Esophagus squamous epithelium (tissue), 5 donors: ENCODE results near the gene MSH3. TPM values are rescaled to one million over a fixed set of nuclear protein-coding genes. Genes with fewer than 3 reads are reported as not detected.

Source experiments
- DNase-seq: peaks from one replicate; lab custom pipeline; 2025; lab: John Stamatoyannopoulos, UW
- H3K27ac ChIP-seq, 4 donors: fragments of 200-600 bp; sonication (generic); one replicate each; pipeline ENCODE4 v1.5.1; 2016 to 2019; ENCODE audit warnings: mild to moderate bottlenecking in 1 of 4
- H3K27me3 ChIP-seq, 4 donors: fragments of 200-600 bp; sonication (generic); 1 replicate in 3 of 4; 2 replicates in 1 of 4; pipeline versions ENCODE4 v1.5.1 to v1.6.0; 2017 to 2021; ENCODE audit warnings: antibody characterized with exemption in 1 of 4
- H3K36me3 ChIP-seq, 3 donors: fragments of 200-600 bp; sonication (generic); one replicate each; pipeline ENCODE4 v1.5.1; 2016 to 2019
- H3K4me1 ChIP-seq, 3 donors: fragments of 200-600 bp; sonication (generic); one replicate each; pipeline ENCODE4 v1.5.1; 2017 to 2019
- H3K4me3 ChIP-seq, 4 donors: fragments of 200-600 bp; sonication (generic); 1 replicate in 3 of 4; 2 replicates in 1 of 4; pipeline ENCODE4 v1.5.1; 2016 to 2019; ENCODE audit warnings: mild to moderate bottlenecking in 2 of 4, moderate library complexity in 1 of 4
- H3K9me3 ChIP-seq, 3 donors: fragments of 200-600 bp; sonication (generic); one replicate each; pipeline ENCODE4 v1.5.1; 2016 to 2019
- CTCF ChIP-seq, 6 experiments: fragments of 450-650 bp in 4 of 6; fragments of 200-600 bp in 2 of 6; sonication (generic) in 2 of 6; IDR thresholded peaks; one replicate each; pipeline ENCODE4 v1.5.1; 2016 to 2019; ENCODE audit warnings: antibody characterized with exemption in 6 of 6, mild to moderate bottlenecking in 4 of 6, moderate library complexity in 4 of 6
- POLR2A ChIP-seq, 4 donors: fragments of 450-650 bp; IDR thresholded peaks; one replicate each; pipeline ENCODE4 v1.6.1; 2017; ENCODE audit warnings: antibody characterized with exemption in 4 of 4, mild to moderate bottlenecking in 4 of 4, moderate library complexity in 3 of 4
- WGBS, 2 donors: methylation state at CpG; one replicate each; pipeline ENCODE4 v1.1.5; 2018; 5-methylcytosine and 5-hydroxymethylcytosine counted together
- intact Hi-C: fragments of 100-400 bp; cut with DNase I; formaldehyde crosslinking; loops from one replicate; pipeline ENCODE4 v1.15.0; 2022
- total RNA-seq, 4 donors: library from RNA; depleted of rRNA; stranded (reverse); fragments of >200 nt; gene quantifications; one replicate each; pipeline ENCODE4 v1.1.0, GENCODE V29; 2016
- donor health status: DM: yes; HTN: yes; CAD: no.

MSH3 gene
- total RNA-seq, 4 donors from 2014 or later, result 6.6 to 12.5 (median 11.6) TPM

DNA sequence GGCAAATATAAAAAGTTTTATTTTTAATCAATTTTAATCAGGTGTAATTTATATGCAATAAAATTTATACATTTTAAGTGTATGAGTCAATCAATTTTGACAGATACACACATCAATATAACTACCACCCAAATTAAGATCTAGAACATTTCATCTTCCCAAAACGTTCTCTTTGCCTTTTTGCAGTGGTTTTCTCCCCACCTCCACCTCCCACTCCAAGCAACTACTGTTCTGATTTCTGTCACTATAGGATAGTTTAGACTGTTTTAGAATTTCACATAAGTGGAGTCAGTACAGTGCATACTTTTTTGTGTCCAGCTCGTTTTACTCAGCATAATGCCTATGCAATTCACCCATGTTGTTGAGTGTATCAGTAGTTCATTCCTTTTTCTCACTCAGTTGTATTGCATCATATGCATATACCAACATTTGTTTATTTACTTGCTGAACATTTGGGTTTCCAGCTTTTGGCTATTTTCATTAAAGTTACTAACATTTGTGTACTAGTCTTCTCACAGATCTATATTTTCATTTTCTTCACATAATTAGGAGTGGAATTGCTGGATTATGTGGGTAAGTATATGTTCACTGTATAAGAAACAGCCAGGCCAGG lies 52.5 kb downstream of the MSH3 start:
- Histone ChIP-seq H3K27ac (no peak overlapping the region), H3K4me1 (no peaks in the 10 kb centered on the region), H3K36me3 (peaks cover 0 to 62% (median 0%) of the 10 kb centered on the region in 3 donors), H3K4me3 (no peak overlapping the region), H3K27me3 (no peaks in the 10 kb centered on the region), H3K9me3 (no peaks in the 10 kb centered on the region)
- intact Hi-C loops, result no loop called here
- WGBS, 2 donors, result 66 to 74% methylated on average over 2 of the region's 2 CpGs
- TF ChIP-seq POLR2A (IDR thresholded peaks at IDR 0.05) (no peak), CTCF (IDR thresholded peaks at IDR 0.05) (no peak)
- DNase-seq, result no peak

DNA sequence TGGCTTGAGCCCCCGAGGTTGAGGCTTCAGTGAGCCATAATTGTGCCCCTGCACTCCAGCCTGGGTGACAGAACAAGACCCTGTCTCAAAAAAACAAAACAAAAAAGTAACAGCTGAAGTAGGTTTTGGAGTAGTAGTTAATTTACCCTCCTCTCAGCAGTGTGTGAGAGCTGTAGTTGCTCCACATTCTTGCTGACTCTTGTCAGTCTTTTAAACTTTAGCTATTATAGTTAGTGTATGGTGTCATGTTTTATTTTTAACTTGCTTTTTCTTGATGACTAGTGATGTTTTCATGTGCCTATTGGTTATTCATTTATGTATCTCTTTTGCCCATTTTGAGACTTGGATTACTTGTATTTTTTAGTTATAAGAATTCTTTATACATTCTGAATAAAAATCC lies 53.2 kb downstream of the MSH3 start:
- no peaks in the 10 kb centered on the region for H3K27me3 ChIP-seq
- no peaks in the 10 kb centered on the region for H3K4me1 ChIP-seq
- H3K4me3 ChIP-seq, result no peak overlapping the region
- no peaks in the 10 kb centered on the region for H3K9me3 ChIP-seq
- 69 to 100% methylated on average over 1 of the region's 1 CpG for WGBS, 2 donors
- H3K27ac ChIP-seq, result no peak overlapping the region
- peaks cover 0 to 55% (median 0%) of the 10 kb centered on the region in 3 donors for H3K36me3 ChIP-seq
- no peak for TF ChIP-seq POLR2A (IDR thresholded peaks at IDR 0.05)
- no peak for DNase-seq
- intact Hi-C loops, result no loop called here

- H3K27ac ChIP-seq, result no peak overlapping the region
- no peak overlapping the region for H3K4me3 ChIP-seq
- peaks cover 0 to 58% (median 4%) of the 10 kb centered on the region in 3 donors for H3K36me3 ChIP-seq
- no peaks in the 10 kb centered on the region for H3K4me1 ChIP-seq
- 93 to 94% methylated on average over 5 of the region's 5 CpGs for WGBS, 2 donors
- DNase-seq, result no peak
- H3K9me3 ChIP-seq, result no peaks in the 10 kb centered on the region
- intact Hi-C loops, result no loop called here
- TF ChIP-seq POLR2A (IDR thresholded peaks at IDR 0.05), result no peak
- no peak for TF ChIP-seq CTCF (IDR thresholded peaks at IDR 0.05)
- H3K27me3 ChIP-seq, result no peaks in the 10 kb centered on the region
These were observed 56.8 kb downstream of the MSH3 start for GRCh38 chr5:80711216-80711615.

DNA sequence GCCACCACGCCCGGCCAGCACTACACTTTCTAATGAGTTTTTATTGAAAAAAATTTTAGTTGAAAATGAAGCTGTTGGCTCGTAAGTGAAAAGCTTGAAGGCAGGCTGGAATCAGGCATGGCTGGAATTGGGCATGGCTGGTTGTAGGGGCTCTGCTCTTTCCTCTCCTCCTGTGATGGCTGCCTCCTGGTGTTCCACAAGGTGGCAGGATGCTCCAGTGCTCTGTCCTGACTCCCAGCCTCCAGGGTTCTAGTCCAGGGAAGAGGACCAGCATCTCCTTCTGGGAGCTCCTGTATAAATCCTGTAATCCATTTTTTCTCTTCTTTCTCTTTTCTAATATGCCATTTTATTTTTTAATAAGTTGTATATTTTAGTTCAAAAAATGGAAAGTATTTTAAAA lies 57.5 kb downstream of the MSH3 start:
- Histone ChIP-seq H3K27ac (no peak overlapping the region), H3K4me3 (no peak overlapping the region), H3K9me3 (no peaks in the 10 kb centered on the region), H3K27me3 (no peaks in the 10 kb centered on the region), H3K36me3 (peaks cover 0 to 55% (median 4%) of the 10 kb centered on the region in 3 donors), H3K4me1 (no peaks in the 10 kb centered on the region)
- DNase-seq, result no peak
- WGBS, 2 donors, result 93 to 100% methylated on average over 1 to 3 of the region's 3 CpGs
- intact Hi-C loops, result no loop called here
- peak in 2 of 6 experiments; percentile 20 to 40 for TF ChIP-seq CTCF (IDR thresholded peaks at IDR 0.05)
- no peak for TF ChIP-seq POLR2A (IDR thresholded peaks at IDR 0.05)

GRCh38 chr5:80712919-80713318 lies 58.5 kb downstream of the MSH3 start:
- no peaks in the 10 kb centered on the region for H3K4me1 ChIP-seq
- no peak for TF ChIP-seq POLR2A (IDR thresholded peaks at IDR 0.05)
- TF ChIP-seq CTCF (IDR thresholded peaks at IDR 0.05), result no peak
- no peak overlapping the region for H3K4me3 ChIP-seq
- WGBS, 2 donors, result 72% methylated on average over 2 of the region's 2 CpGs
- H3K27ac ChIP-seq, result no peak overlapping the region
- no peaks in the 10 kb centered on the region for H3K27me3 ChIP-seq
- DNase-seq, result no peak
- intact Hi-C loops, result no loop called here
- peaks cover 0 to 45% (median 4%) of the 10 kb centered on the region in 3 donors for H3K36me3 ChIP-seq
- H3K9me3 ChIP-seq, result no peaks in the 10 kb centered on the region
